Measurements from ENCODE around the gene TMEM248. TPM values are rescaled to one million over a fixed set of nuclear protein-coding genes. Genes with fewer than 3 reads are reported as not detected.

TMEM248 gene
- total and polyA plus RNA-seq, 2 donors (not counting 3 experiments of a cell fraction or from before 2014, with no cell fraction given): 107 to 220 TPM

DNA sequence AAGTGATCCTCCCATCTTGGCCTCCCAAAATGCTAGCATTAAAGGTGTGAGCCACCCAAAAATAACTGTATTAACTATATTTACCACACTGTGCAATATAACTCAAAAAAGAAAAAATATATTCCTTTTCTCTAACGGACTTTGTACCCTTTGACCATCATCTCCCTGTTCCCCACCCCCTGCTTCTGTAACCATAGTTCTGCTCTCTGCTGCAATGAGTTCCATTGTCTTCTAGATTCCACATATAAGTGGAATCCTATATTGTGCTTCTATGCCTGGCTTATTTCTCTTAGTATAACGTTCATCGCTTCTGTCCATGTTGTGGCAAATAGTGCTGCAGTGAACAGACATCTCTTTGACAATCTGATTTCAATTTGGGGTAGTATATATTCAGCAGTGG is 4.2 kb downstream of the TMEM248 start:
- no peak for FAIRE-seq
- Histone ChIP-seq H3K79me2 (ENCODE audit: control insufficient read depth, insufficient read depth, low read length) (peaks cover 81% of the 10 kb centered on the region), H3K27ac (ENCODE audit: insufficient read depth, low read depth, low read length) (no peak overlapping the region), H2AFZ (ENCODE audit: low read depth, low read length) (no peak overlapping the region), H3K9me3 (replicated peaks; ENCODE audit: control insufficient read depth, insufficient read depth, low read length) (no peaks in the 10 kb centered on the region), H4K20me1 (replicated peaks; ENCODE audit: control insufficient read depth, extremely low read depth, insufficient read depth, low read length) (peaks cover 6% of the 10 kb centered on the region), H3K9ac (replicated peaks; ENCODE audit: extremely low read depth, insufficient read depth, low read length) (no peak overlapping the region), H3K36me3 (ENCODE audit: control insufficient read depth in 2 of 2, extremely low read depth in 1 of 2, insufficient read depth in 2 of 2, low read length in 2 of 2) (peaks cover 2% of the 10 kb centered on the region in 2 experiments), H3K4me3 (replicated peaks in 1 of 3; ENCODE audit: insufficient read depth in 1 of 3, low read depth in 1 of 3, low read length in 3 of 3) (no peak overlapping the region), H3K9me1 (replicated peaks; ENCODE audit: control insufficient read depth, extremely low read depth, insufficient read depth, low read length) (no peaks in the 10 kb centered on the region), H3K4me2 (ENCODE audit: insufficient read depth, low read length) (no peak overlapping the region), H3K27me3 (ENCODE audit: control insufficient read depth in 2 of 2, insufficient read depth in 2 of 2, low read length in 2 of 2) (no peaks in the 10 kb centered on the region), H3K4me1 (ENCODE audit: control insufficient read depth, extremely low read depth, insufficient read depth, low read length) (peaks cover 5% of the 10 kb centered on the region)
- no peak for DNase-seq (ENCODE audit: low read depth, low spot score)
- ChIA-PET POLR2A (no interaction called here), CTCF (no interaction called here)
- intact Hi-C loops (cut with micrococcal nuclease) (loop anchor here (10.0 kb wide), 1 partner anchor 70 kb away; the partner anchor contains the start of genes SBDS and TYW1), dilution Hi-C loops (cut with MboI; ENCODE audit: extremely low pct_ligation_motif_present, low sequenced_read_pairs) (no loop called here)
- BruUV-seq (replicated peaks): no TSS peak
- TF ChIP-seq POLR2A (IDR thresholded peaks at IDR 0.05; ENCODE audit: low read depth, low read length) (no peak), POLR2AphosphoS5 (IDR thresholded peaks at IDR 0.05; ENCODE audit: insufficient read depth, low read depth, low read length) (no peak), JUN (IDR thresholded peaks at IDR 0.05; ENCODE audit: borderline replicate concordance, insufficient read depth, insufficient read length, low read depth) (no peak), EZH2 (IDR thresholded peaks at IDR 0.05; ENCODE audit: borderline replicate concordance, low read depth, low read length, severe bottlenecking) (no peak)
- TF ChIP-seq, protein P1, sequence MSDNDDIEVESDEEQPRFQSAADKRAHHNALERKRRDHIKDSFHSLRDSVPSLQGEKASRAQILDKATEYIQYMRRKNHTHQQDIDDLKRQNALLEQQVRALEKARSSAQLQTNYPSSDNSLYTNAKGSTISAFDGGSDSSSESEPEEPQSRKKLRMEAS (IDR thresholded peaks at IDR 0.05; ENCODE audit: insufficient read depth, insufficient read length): no peak

DNA sequence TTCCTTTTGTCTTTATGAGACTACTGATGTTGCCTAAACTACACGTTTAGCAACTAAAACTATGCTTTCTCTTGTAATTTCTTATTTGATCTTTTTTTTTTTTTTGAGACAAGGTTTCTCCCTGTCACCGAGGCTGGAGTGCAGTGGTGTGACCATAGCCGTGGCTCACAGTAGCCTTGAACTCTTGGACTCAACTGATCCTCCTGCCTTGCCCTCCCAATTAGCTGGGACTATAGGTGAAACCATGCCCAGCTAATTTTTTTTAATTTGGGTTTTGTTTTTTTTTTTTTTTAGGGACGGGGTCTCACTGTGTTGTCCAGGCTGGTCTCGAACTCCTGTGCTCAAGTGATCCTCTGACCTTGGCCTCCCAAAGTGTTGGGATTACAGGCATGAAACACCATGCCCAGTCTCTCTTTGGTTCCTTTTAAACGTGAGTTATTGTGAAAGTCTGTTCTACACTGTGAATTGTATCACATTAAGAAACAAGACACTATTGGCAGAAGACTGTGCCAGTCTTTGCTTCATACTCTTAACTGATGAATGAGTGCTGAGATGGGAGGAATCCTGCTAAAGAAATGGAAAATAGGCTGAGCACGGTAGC is 6.4 kb downstream of the TMEM248 start:
- ChIA-PET POLR2A (no interaction called here), CTCF (no interaction called here)
- Histone ChIP-seq H3K27me3 (ENCODE audit: control insufficient read depth in 2 of 2, insufficient read depth in 2 of 2, low read length in 2 of 2) (no peaks in the 10 kb centered on the region), H3K27ac (ENCODE audit: insufficient read depth, low read depth, low read length) (no peak overlapping the region), H3K9me3 (replicated peaks; ENCODE audit: control insufficient read depth, insufficient read depth, low read length) (no peaks in the 10 kb centered on the region), H3K4me3 (replicated peaks in 1 of 3; ENCODE audit: insufficient read depth in 1 of 3, low read depth in 1 of 3, low read length in 3 of 3) (no peak overlapping the region), H3K79me2 (ENCODE audit: control insufficient read depth, insufficient read depth, low read length) (peaks cover 90% of the 10 kb centered on the region), H3K4me1 (ENCODE audit: control insufficient read depth, extremely low read depth, insufficient read depth, low read length) (peaks cover under 1% of the 10 kb centered on the region), H2AFZ (ENCODE audit: low read depth, low read length) (no peak overlapping the region), H3K9ac (replicated peaks; ENCODE audit: extremely low read depth, insufficient read depth, low read length) (no peak overlapping the region), H3K36me3 (ENCODE audit: control insufficient read depth in 2 of 2, extremely low read depth in 1 of 2, insufficient read depth in 2 of 2, low read length in 2 of 2) (peaks cover 2% of the 10 kb centered on the region in 2 experiments), H4K20me1 (replicated peaks; ENCODE audit: control insufficient read depth, extremely low read depth, insufficient read depth, low read length) (peaks cover 10% of the 10 kb centered on the region), H3K9me1 (replicated peaks; ENCODE audit: control insufficient read depth, extremely low read depth, insufficient read depth, low read length) (no peaks in the 10 kb centered on the region), H3K4me2 (ENCODE audit: insufficient read depth, low read length) (no peak overlapping the region)
- dilution Hi-C loops (cut with MboI; ENCODE audit: extremely low pct_ligation_motif_present, low sequenced_read_pairs) (no loop called here), intact Hi-C loops (cut with micrococcal nuclease) (loop anchor here (10.0 kb wide), 1 partner anchor 67 kb away; the partner anchor contains the start of genes SBDS and TYW1)
- no peak for TF ChIP-seq JUN (IDR thresholded peaks at IDR 0.05; ENCODE audit: borderline replicate concordance, insufficient read depth, insufficient read length, low read depth)
- TF ChIP-seq MYC (IDR thresholded peaks at IDR 0.05; ENCODE audit: low read depth, low read length): no peak
- TF ChIP-seq GATA2 (IDR thresholded peaks at IDR 0.05; ENCODE audit: insufficient read depth, insufficient read length, low read depth, low read length): no peak
- TF ChIP-seq, protein P1 (IDR thresholded peaks at IDR 0.05; ENCODE audit: insufficient read depth, insufficient read length): no peak
- TF ChIP-seq, protein P2, sequence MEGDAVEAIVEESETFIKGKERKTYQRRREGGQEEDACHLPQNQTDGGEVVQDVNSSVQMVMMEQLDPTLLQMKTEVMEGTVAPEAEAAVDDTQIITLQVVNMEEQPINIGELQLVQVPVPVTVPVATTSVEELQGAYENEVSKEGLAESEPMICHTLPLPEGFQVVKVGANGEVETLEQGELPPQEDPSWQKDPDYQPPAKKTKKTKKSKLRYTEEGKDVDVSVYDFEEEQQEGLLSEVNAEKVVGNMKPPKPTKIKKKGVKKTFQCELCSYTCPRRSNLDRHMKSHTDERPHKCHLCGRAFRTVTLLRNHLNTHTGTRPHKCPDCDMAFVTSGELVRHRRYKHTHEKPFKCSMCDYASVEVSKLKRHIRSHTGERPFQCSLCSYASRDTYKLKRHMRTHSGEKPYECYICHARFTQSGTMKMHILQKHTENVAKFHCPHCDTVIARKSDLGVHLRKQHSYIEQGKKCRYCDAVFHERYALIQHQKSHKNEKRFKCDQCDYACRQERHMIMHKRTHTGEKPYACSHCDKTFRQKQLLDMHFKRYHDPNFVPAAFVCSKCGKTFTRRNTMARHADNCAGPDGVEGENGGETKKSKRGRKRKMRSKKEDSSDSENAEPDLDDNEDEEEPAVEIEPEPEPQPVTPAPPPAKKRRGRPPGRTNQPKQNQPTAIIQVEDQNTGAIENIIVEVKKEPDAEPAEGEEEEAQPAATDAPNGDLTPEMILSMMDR (IDR thresholded peaks at IDR 0.05; ENCODE audit: extremely low read depth in 1 of 2, insufficient read depth in 1 of 2, low read depth in 1 of 2, low read length in 2 of 2): no peak
- TF ChIP-seq FOS (IDR thresholded peaks at IDR 0.05; ENCODE audit: borderline replicate concordance, insufficient read depth, low read length): no peak
- TF ChIP-seq POLR2A (IDR thresholded peaks at IDR 0.05; ENCODE audit: low read depth, low read length): no peak
- no peak for TF ChIP-seq EZH2 (IDR thresholded peaks at IDR 0.05; ENCODE audit: borderline replicate concordance, low read depth, low read length, severe bottlenecking)
- no peak for TF ChIP-seq POLR2AphosphoS5 (IDR thresholded peaks at IDR 0.05; ENCODE audit: insufficient read depth, low read depth, low read length)
- DNase-seq (ENCODE audit: low read depth, low spot score) (no peak), FAIRE-seq (peak; percentile 48)
- no TSS peak for BruUV-seq (replicated peaks)
